IPS DF 6.9 (cell line): ENCODE measurements around the gene CSTPP1.

Experiments used
- DNase-seq: peaks from one replicate; pipeline ENCODE4 v3.0.0-alpha.2; 2013; ENCODE audit warnings: low read depth, low spot score
- H3K27ac ChIP-seq: one replicate; pipeline ENCODE4 v1.5.1; 2013; ENCODE audit warnings: low read length, control low read depth
- H3K27me3 ChIP-seq: 2 replicates; pipeline ENCODE4 v1.6.1; 2013; ENCODE audit warnings: mild to moderate bottlenecking, low read length; ENCODE audit not compliant: control insufficient read depth, insufficient read depth
- H3K36me3 ChIP-seq: 2 replicates; pipeline ENCODE4 v1.6.1; 2013; ENCODE audit warnings: low read length; ENCODE audit not compliant: control insufficient read depth, insufficient read depth
- H3K4me1 ChIP-seq: 2 replicates; pipeline ENCODE4 v1.6.1; 2013; ENCODE audit warnings: low read length; ENCODE audit not compliant: control insufficient read depth, insufficient read depth
- H3K4me3 ChIP-seq: 2 replicates; pipeline ENCODE4 v1.5.1; 2013; ENCODE audit warnings: mild to moderate bottlenecking, low read length
- H3K9me3 ChIP-seq: 2 replicates; pipeline ENCODE4 v1.6.1; 2013; ENCODE audit warnings: low read length, inconsistent platforms; ENCODE audit not compliant: control insufficient read depth, insufficient read depth
- WGBS: extraction: QIAGEN DNeasy Blood & Tissue Kit; methylation state at CpG from one replicate; pipeline ENCODE4 v1.1.7; 2013; ENCODE audit warnings: mixed read lengths, missing lambda C conversion rate; ENCODE audit not compliant: insufficient read length, insufficient coverage; 5-methylcytosine and 5-hydroxymethylcytosine counted together

The CSTPP1 gene

DNA sequence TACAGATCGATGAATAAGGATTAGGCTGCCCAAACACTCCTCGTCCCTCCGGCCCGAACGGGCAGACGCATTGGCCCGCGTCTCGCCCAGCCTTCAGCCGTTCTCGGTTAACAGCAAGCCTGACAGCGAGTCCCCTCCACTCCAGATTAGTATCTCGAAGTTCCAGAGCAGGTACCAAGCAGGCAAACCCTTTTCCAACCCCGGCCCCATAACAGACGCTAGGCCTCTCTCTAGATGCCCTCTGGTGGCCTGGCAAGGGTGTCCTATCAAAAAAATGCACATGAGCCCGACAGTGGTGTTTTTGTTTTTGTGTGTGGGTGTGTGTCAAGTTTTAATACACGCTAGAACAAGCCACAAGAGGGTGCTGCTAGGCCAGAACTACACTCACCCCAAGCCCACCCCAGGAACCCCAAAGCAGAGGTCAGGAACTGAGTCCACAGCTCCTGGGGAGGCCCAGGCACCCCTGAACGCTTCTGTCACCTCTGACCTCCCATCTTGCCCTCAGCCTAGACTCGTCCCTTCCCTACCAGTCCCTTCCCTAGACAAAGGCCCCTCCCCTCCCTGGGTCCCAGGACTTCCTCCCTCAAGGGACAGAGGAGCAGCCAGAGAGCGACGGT lies 240.8 kb downstream of the CSTPP1 start:
- peaks cover 28% of the 10 kb centered on the region; the same call in 1 of the 2 replicates for H3K36me3 ChIP-seq
- H3K9me3 ChIP-seq: no peaks in the 10 kb centered on the region
- H3K27me3 ChIP-seq: no peaks in the 10 kb centered on the region
- no peak for DNase-seq
- H3K27ac ChIP-seq: no peak overlapping the region
- WGBS: no CpG with 5 or more reads among the region's 21 CpGs
- no peaks in the 10 kb centered on the region for H3K4me1 ChIP-seq
- peak overlapping the region; percentile 65; the same call in 1 of the 2 replicates for H3K4me3 ChIP-seq

DNA sequence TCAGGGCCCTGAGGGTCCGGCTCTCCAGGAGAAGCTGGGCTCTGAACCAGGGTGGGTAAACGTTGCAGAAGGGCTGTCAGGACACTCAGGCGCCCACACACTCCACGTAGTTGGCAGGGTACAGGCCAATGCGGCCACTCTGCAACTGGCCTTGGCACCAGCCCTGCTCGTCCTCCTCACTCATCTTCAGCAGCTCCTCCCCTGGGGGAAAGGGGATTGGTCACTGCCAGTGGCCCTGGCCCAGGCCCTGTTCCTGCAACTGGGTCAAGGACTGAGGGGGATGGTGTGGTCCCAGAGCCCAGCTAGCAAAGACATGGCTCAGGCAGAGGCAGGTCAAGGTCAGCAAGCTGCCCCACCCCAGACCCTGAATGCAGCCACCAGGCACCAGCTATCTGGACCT lies 241.3 kb downstream of the CSTPP1 start:
- Histone ChIP-seq H3K9me3 (no peaks in the 10 kb centered on the region), H3K27me3 (no peaks in the 10 kb centered on the region), H3K4me3 (no peak overlapping the region), H3K27ac (no peak overlapping the region), H3K36me3 (peaks cover 28% of the 10 kb centered on the region; the same call in 1 of the 2 replicates), H3K4me1 (no peaks in the 10 kb centered on the region)
- WGBS: no CpG with 5 or more reads among the region's 6 CpGs
- DNase-seq: no peak

DNA sequence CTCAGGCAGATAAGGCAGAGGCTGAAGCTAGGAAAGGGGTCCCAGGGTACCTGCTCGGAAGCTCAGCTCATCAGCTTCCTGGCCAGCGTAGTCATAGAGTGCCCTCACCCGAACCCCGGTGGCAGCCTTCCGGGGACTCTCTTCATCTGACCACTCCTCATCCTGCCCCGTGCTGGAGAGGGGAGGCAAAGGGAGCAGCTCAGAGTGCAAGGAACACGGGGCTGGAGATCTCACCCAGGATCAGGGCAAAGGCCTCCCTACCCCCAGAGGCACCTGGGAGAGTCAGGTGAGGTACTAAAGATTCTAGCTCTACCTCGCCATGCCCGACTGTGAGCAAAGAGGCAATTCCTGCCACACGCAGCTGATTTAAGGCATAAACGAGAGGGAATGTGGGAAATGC lies 241.8 kb downstream of the CSTPP1 start:
- Histone ChIP-seq H3K36me3 (peaks cover 23% of the 10 kb centered on the region; the same call in 1 of the 2 replicates), H3K4me3 (no peak overlapping the region), H3K27ac (no peak overlapping the region), H3K9me3 (no peaks in the 10 kb centered on the region), H3K4me1 (no peaks in the 10 kb centered on the region), H3K27me3 (no peaks in the 10 kb centered on the region)
- no peak for DNase-seq
- WGBS: no CpG with 5 or more reads among the region's 11 CpGs

DNA sequence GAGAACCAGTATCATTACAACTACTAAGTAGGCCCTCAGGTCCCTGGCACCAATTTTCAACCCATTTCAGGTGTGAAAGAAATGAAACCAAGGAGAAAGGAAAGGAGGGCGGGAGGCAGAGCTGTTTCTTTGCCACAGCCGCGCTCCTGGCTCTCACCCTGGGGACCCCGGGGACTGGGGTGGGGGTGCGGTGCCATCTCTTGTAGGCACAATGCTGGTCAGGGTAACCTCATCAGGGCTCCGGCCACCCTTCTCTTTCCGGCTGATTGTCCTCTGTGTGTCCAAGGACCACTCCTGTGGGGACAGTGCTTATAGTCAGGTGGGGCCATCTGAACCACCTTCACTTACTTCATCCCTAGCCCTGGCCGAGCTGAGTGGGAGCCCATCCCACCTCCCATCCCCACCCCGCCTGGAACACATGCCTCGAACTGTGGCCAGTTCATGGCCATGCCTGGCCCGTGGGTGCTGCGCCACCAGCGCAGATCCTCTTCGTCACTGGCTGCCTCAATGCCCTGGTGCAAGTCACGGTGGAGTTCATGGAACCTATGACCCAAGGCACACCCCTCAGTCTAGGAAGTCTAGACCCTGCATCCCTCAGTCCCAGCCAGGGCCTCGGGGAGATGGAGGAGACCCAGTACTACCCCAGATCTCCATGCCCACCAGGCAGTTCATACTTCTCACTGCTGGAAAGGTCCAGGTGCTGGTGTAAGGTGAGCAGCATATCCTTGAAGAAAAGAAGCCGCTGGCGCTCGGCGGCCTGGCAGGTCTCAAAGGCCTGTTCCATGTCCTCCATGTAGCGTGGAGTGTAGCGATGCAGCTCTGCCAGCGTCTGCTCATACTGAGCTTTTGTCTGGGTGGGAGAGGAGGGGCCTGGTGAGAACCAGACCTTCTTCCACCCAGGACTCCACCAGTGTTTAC lies 242.4 kb downstream of the CSTPP1 start:
- no peak overlapping the region for H3K27ac ChIP-seq
- no peak for DNase-seq
- no peaks in the 10 kb centered on the region for H3K27me3 ChIP-seq
- 0 out of 2 replicates have a peak, but pooled peaks cover 2% of the 10 kb centered on the region for H3K4me1 ChIP-seq
- no CpG with 5 or more reads among the region's 23 CpGs for WGBS
- H3K9me3 ChIP-seq: no peaks in the 10 kb centered on the region
- H3K4me3 ChIP-seq: no peak overlapping the region
- peaks cover 19% of the 10 kb centered on the region; the same call in 1 of the 2 replicates for H3K36me3 ChIP-seq

DNA sequence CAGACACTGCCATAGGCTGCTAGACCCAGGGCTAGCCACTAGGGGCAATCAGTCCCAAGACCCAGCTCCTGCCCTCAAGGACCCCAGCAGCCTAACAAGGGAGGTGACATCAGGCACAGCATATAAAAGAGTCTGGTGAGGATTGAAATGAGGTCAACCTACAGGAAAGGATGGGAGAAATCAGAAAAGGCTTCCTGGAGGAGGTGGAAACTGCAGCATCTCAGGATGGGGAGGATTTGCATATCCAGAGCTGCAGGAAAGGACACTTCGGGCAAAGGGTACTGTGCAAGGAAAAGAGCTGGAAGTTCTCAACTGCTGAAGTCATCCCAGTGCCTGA lies 243.1 kb downstream of the CSTPP1 start:
- Histone ChIP-seq H3K4me1 (0 out of 2 replicates have a peak, but pooled peaks cover 2% of the 10 kb centered on the region), H3K27me3 (no peaks in the 10 kb centered on the region), H3K27ac (no peak overlapping the region), H3K4me3 (no peak overlapping the region), H3K36me3 (peaks cover 18% of the 10 kb centered on the region; the same call in 1 of the 2 replicates), H3K9me3 (no peaks in the 10 kb centered on the region)
- no CpG with 5 or more reads among the region's 1 CpG for WGBS
- no peak for DNase-seq

DNA sequence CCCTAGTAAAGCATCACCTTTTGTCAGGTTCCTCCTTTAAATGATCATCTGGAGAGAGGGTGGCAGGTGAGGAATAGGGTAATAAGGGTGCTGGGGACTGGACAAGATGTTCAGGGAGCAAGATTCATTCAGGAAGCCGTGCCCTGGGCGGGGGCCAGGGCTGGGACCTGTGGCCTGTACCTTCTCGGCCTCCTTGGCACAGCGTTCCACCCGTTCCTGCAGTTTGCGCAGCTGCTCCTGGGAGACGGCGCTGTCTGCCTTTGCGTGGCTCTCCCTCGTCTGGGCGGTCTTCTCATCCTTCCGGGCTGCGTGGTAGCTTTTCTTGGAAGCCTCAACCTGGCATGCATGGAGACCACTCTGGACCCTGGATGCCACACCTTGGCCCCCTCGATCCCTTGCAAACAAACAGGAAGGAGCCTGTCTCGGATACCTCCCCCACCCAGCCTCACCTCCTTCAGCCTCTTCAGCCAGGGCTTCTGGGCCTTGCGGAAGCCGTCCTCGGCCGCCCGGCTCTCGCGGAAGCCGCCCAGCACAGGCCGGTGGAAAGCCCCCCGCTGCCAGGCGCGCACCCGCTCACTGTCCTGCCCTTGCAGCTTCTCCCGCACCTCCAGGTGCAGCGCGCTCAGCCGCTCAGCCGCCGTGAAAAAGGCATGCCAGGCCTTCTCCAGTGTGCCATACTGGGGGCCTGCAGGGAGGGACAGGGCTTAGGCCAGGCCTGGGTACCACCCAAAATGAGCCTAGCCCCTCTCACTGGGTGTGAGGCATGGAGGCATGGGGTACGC lies 243.6 kb downstream of the CSTPP1 start:
- Histone ChIP-seq H3K4me3 (no peak overlapping the region), H3K4me1 (0 out of 2 replicates have a peak, but pooled peaks cover 2% of the 10 kb centered on the region), H3K27me3 (no peaks in the 10 kb centered on the region), H3K27ac (no peak overlapping the region), H3K9me3 (no peaks in the 10 kb centered on the region), H3K36me3 (peaks cover 13% of the 10 kb centered on the region; the same call in 1 of the 2 replicates)
- DNase-seq: no peak
- WGBS: no CpG with 5 or more reads among the region's 35 CpGs

DNA sequence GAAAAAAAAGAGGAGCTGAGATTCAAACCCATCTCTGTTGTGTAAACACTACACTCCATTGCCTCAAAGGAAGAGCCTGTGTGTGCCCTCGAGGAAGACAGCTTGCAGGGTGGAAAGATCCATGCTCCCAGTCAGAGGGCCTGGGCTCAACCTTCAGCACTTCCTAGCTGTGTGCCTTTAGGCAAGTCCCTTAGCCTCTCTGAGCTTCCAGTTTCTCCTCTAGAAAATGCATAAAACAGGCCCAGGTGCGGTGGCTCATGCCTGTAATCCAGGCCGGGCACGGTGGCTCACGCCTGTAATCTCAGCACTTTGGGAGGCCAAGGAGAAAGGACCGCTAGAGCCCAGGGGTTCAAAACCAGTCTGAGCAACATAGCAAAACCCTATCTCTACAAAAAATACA lies 244.7 kb downstream of the CSTPP1 start:
- no CpG with 5 or more reads among the region's 6 CpGs for WGBS
- Histone ChIP-seq H3K4me1 (0 out of 2 replicates have a peak, but pooled peaks cover 2% of the 10 kb centered on the region), H3K27me3 (no peaks in the 10 kb centered on the region), H3K4me3 (no peak overlapping the region), H3K36me3 (peaks cover 12% of the 10 kb centered on the region; the same call in 1 of the 2 replicates), H3K9me3 (no peaks in the 10 kb centered on the region), H3K27ac (no peak overlapping the region)
- no peak for DNase-seq

DNA sequence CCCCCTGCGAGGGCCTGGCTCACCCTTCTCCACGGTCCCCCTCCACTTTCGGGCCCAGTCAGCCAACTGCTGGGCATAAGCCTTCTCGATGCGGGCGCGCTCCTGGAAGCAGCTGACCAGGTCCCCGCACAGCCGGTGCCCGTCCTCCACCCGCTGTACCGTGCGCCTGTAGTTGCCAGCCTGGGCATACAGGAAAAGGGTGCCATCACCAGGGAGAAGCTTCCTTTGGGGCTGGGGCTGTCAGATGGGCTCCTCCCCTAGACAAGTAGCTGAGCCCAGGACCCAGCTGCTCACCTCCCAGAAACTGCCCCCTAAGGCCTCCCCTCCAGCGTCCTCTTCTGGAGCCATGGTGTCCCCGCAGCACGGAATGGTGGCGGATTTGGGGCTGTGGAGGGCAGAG lies 245.8 kb downstream of the CSTPP1 start:
- no peak for DNase-seq
- Histone ChIP-seq H3K4me3 (no peak overlapping the region), H3K36me3 (peaks cover 12% of the 10 kb centered on the region; the same call in 1 of the 2 replicates), H3K9me3 (no peaks in the 10 kb centered on the region), H3K27me3 (no peaks in the 10 kb centered on the region), H3K27ac (no peak overlapping the region), H3K4me1 (0 out of 2 replicates have a peak, but pooled peaks cover 2% of the 10 kb centered on the region)
- WGBS: no CpG with 5 or more reads among the region's 17 CpGs

DNA sequence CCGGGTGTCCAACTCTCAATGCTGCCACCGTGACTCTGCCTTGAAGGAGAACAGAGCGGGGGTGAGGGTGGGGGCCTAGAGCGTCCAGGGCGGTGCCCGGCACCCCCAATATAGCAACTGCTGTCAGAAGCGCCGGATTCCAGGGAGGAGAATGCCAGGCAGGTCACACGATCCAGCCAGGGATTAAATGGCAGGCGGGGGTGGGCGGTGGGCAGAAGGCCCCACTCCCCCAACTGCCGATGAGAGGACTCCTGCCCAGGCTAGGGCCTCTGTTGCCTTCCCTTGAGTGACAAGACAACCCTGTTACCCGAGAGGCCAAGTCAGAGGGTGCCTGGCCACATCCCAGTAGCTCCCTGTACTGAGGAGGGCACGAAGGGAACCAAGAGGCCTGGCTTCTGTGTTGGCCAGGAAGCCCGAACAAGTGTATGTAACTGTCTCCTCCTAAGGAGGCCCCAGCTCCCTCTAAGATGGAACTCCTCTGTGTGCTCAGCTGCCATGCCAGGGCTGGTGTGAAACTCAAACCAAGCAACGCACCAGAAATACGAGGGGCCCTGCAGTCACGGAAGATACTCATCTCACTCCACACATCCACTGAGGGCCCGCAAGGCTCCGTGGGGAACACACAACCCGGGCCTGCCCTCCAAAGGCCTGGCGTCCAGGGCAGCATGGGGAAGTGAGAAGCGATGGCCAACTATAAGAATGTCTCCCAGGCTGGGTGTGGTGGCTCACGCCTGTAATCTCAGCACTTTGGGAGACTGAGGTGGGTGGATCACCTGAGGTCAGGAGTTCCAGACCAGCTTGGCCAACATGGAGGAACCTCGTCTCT lies 246.7 kb downstream of the CSTPP1 start:
- Histone ChIP-seq H3K9me3 (no peaks in the 10 kb centered on the region), H3K4me1 (0 out of 2 replicates have a peak, but pooled peaks cover 2% of the 10 kb centered on the region), H3K27me3 (no peaks in the 10 kb centered on the region), H3K27ac (no peak overlapping the region), H3K36me3 (peaks cover 12% of the 10 kb centered on the region; the same call in 1 of the 2 replicates), H3K4me3 (no peak overlapping the region)
- WGBS: no CpG with 5 or more reads among the region's 25 CpGs
- no peak for DNase-seq
